GM06990 (cell line): ENCODE measurements around the gene ABHD2.
A peak's percentile ranks its signal among the peaks of the same experiment; 100 is the strongest.
"Not testable (repeated sequence)": the region's sequence is repeated elsewhere in the genome, so short reads cannot be mapped to it uniquely, and the experiment has no call there.

Experiments
- DNase-seq: peaks from one replicate; pipeline ENCODE4 v3.0.0-alpha.2; 2011; ENCODE audit not compliant: insufficient read length; ENCODE audit errors: extremely low read depth
- H3K27me3 ChIP-seq: replicated peaks from 2 replicates; pipeline ENCODE4 v1.6.0; 2011; ENCODE audit warnings: low read length; ENCODE audit not compliant: control insufficient read depth, insufficient read depth
- H3K36me3 ChIP-seq: 2 replicates; pipeline ENCODE4 v1.5.1; 2011; ENCODE audit warnings: low read length; ENCODE audit not compliant: control insufficient read depth, insufficient read depth
- H3K4me3 ChIP-seq: replicated peaks from 2 replicates; pipeline ENCODE4 v1.5.1; 2011; ENCODE audit warnings: low read depth, mild to moderate bottlenecking, control low read depth, low read length
- CTCF ChIP-seq: IDR thresholded peaks from 2 replicates; pipeline ENCODE4 v1.5.1; 2011; ENCODE audit warnings: low read length, control low read depth, mild to moderate bottlenecking, inconsistent platforms; ENCODE audit not compliant: insufficient read depth, poor library complexity, severe bottlenecking

ABHD2 gene

GRCh38 chr15:89243046-89243690 is 154.9 kb downstream of the ABHD2 start:
- TF ChIP-seq CTCF, result no peak
- H3K4me3 ChIP-seq, result peak overlapping the region; percentile 79
- H3K27me3 ChIP-seq, result no peaks in the 10 kb centered on the region
- no peaks in the 10 kb centered on the region for H3K36me3 ChIP-seq
- DNase-seq, result no peak

- peak; percentile 73 for TF ChIP-seq CTCF
- Histone ChIP-seq H3K4me3 (peak within 1 kb of the TSS; percentile 79), H3K27me3 (no peaks in the 10 kb centered on the region), H3K36me3 (no peaks in the 10 kb centered on the region)
- peak; percentile 94 for DNase-seq
Measured at GRCh38 chr15:89243691-89244573, 155.7 kb downstream of the ABHD2 start, which contains the start of gene FANCI. Gene FANCI, plus strand, starts transcription at chr15:89243979. Its CDS starts 3,669 bp downstream, at chr15:89247648.

- H3K4me3 ChIP-seq, result peak overlapping the region; percentile 79
- no peak for TF ChIP-seq CTCF
- H3K27me3 ChIP-seq, result no peaks in the 10 kb centered on the region
- H3K36me3 ChIP-seq, result no peaks in the 10 kb centered on the region
- no peak for DNase-seq
Measured at GRCh38 chr15:89244574-89244903, 156.3 kb downstream of the ABHD2 start.

- Histone ChIP-seq H3K36me3 (no peaks in the 10 kb centered on the region; the same call in 1 of the 2 replicates), H3K4me3 (no peak overlapping the region), H3K27me3 (no peaks in the 10 kb centered on the region)
- no peak for DNase-seq
- TF ChIP-seq CTCF, result no peak
Measured at GRCh38 chr15:89247446-89247845, 159.2 kb downstream of the ABHD2 start.

- DNase-seq, result no peak
- H3K4me3 ChIP-seq, result no peak overlapping the region
- H3K27me3 ChIP-seq, result no peaks in the 10 kb centered on the region
- TF ChIP-seq CTCF, result no peak
- no peaks in the 10 kb centered on the region; the same call in 1 of the 2 replicates for H3K36me3 ChIP-seq
Measured at GRCh38 chr15:89248584-89248983, 160.3 kb downstream of the ABHD2 start.

GRCh38 chr15:89250142-89250541 is 161.9 kb downstream of the ABHD2 start:
- not testable (repeated sequence) for DNase-seq, H3K36me3 ChIP-seq, H3K4me3 ChIP-seq, H3K27me3 ChIP-seq
